ENCODE results near the gene ENPP5.
A peak's percentile ranks its signal among the peaks of the same experiment; 100 is the strongest.

The ENPP5 gene

GRCh38 chr6:46203391-46204177 lies 32.8 kb upstream of the ENPP5 start:
- no peak for DNase-seq (ENCODE audit: low read depth)
- no peak overlapping the region for H3K4me3 ChIP-seq (ENCODE audit: low read depth, low read length)
- TF ChIP-seq CTCF (IDR thresholded peaks at IDR 0.05; ENCODE audit: control insufficient read depth, extremely low read depth, insufficient read depth), result no peak

- no peak overlapping the region for H3K4me3 ChIP-seq (ENCODE audit: low read depth, low read length)
- TF ChIP-seq CTCF (IDR thresholded peaks at IDR 0.05; ENCODE audit: control insufficient read depth, extremely low read depth, insufficient read depth), result no peak
- no peak for DNase-seq (ENCODE audit: low read depth)
Measured at GRCh38 chr6:46201702-46202101, 30.9 kb upstream of the ENPP5 start.

- no peak for TF ChIP-seq CTCF (IDR thresholded peaks at IDR 0.05; ENCODE audit: control insufficient read depth, extremely low read depth, insufficient read depth)
- H3K4me3 ChIP-seq (ENCODE audit: low read depth, low read length), result no peak overlapping the region
- DNase-seq (ENCODE audit: low read depth), result peak; percentile 14
Measured at GRCh38 chr6:46199387-46199786, 28.6 kb upstream of the ENPP5 start.

GRCh38 chr6:46191961-46192360 lies 21.2 kb upstream of the ENPP5 start:
- no peak overlapping the region for H3K4me3 ChIP-seq (ENCODE audit: low read depth, low read length)
- no peak for DNase-seq (ENCODE audit: low read depth)
- no peak for TF ChIP-seq CTCF (IDR thresholded peaks at IDR 0.05; ENCODE audit: control insufficient read depth, extremely low read depth, insufficient read depth)

- TF ChIP-seq CTCF (IDR thresholded peaks at IDR 0.05; ENCODE audit: control insufficient read depth, extremely low read depth, insufficient read depth), result no peak
- no peak overlapping the region for H3K4me3 ChIP-seq (ENCODE audit: low read depth, low read length)
- no peak for DNase-seq (ENCODE audit: low read depth)
Measured at GRCh38 chr6:46190889-46191288, 20.1 kb upstream of the ENPP5 start.

- H3K4me3 ChIP-seq (ENCODE audit: low read depth, low read length), result no peak overlapping the region
- TF ChIP-seq CTCF (IDR thresholded peaks at IDR 0.05; ENCODE audit: control insufficient read depth, extremely low read depth, insufficient read depth), result no peak
- no peak for DNase-seq (ENCODE audit: low read depth)
Measured at GRCh38 chr6:46189726-46190125, 18.9 kb upstream of the ENPP5 start.

- TF ChIP-seq CTCF (IDR thresholded peaks at IDR 0.05; ENCODE audit: control insufficient read depth, extremely low read depth, insufficient read depth), result no peak
- no peak overlapping the region for H3K4me3 ChIP-seq (ENCODE audit: low read depth, low read length)
- DNase-seq (ENCODE audit: low read depth), result peak; percentile 66
Measured at GRCh38 chr6:46186583-46186982, 15.8 kb upstream of the ENPP5 start.

All from LNCaP clone FGC (cell line).